ENCODE data around the gene UBE2L3. TPM values are rescaled to one million over a fixed set of nuclear protein-coding genes. Genes with fewer than 3 reads are reported as not detected.

The UBE2L3 gene
- total RNA-seq, 6 experiments from 2014 or later: 16.8 to 34.4 (median 22.1) TPM

- Histone ChIP-seq H3K4me1 (peaks cover 0 to 19% (median 6%) of the 10 kb centered on the region in 4 donors), H3K27me3 (no peaks in the 10 kb centered on the region), H3K4me3 (no peak overlapping the region), H3K36me3 (peaks cover 0 to 6% (median 1%) of the 10 kb centered on the region in 4 donors), H3K27ac (no peak overlapping the region), H3K9me3 (no peaks in the 10 kb centered on the region)
- WGBS (ENCODE audit: insufficient coverage, low coverage, low lambda C conversion rate, missing lambda C conversion rate): 92% methylated on average over 2 of the region's 4 CpGs
- intact Hi-C loops (cut with DNase I): no loop called here
- no peak for ATAC-seq
- TF ChIP-seq POLR2A (IDR thresholded peaks at IDR 0.05): no peak
- TF ChIP-seq, protein P1, sequence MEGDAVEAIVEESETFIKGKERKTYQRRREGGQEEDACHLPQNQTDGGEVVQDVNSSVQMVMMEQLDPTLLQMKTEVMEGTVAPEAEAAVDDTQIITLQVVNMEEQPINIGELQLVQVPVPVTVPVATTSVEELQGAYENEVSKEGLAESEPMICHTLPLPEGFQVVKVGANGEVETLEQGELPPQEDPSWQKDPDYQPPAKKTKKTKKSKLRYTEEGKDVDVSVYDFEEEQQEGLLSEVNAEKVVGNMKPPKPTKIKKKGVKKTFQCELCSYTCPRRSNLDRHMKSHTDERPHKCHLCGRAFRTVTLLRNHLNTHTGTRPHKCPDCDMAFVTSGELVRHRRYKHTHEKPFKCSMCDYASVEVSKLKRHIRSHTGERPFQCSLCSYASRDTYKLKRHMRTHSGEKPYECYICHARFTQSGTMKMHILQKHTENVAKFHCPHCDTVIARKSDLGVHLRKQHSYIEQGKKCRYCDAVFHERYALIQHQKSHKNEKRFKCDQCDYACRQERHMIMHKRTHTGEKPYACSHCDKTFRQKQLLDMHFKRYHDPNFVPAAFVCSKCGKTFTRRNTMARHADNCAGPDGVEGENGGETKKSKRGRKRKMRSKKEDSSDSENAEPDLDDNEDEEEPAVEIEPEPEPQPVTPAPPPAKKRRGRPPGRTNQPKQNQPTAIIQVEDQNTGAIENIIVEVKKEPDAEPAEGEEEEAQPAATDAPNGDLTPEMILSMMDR (IDR thresholded peaks at IDR 0.05): no peak
- no peak for DNase-seq
Measured at GRCh38 chr22:21639359-21639758, 71.8 kb downstream of the UBE2L3 start.

- Histone ChIP-seq H3K4me3 (no peak overlapping the region), H3K36me3 (peaks cover 0 to 6% (median 1%) of the 10 kb centered on the region in 4 donors), H3K27ac (no peak overlapping the region), H3K9me3 (no peaks in the 10 kb centered on the region), H3K4me1 (peaks cover 0 to 19% (median 6%) of the 10 kb centered on the region in 4 donors), H3K27me3 (no peaks in the 10 kb centered on the region)
- DNase-seq (no peak), ATAC-seq (no peak)
- TF ChIP-seq, protein P1 (IDR thresholded peaks at IDR 0.05): no peak
- TF ChIP-seq POLR2A (IDR thresholded peaks at IDR 0.05): no peak
- intact Hi-C loops (cut with DNase I): no loop called here
- WGBS (ENCODE audit: insufficient coverage, low coverage, low lambda C conversion rate, missing lambda C conversion rate): 95% methylated on average over 4 of the region's 5 CpGs
Measured at GRCh38 chr22:21640810-21641209, 73.3 kb downstream of the UBE2L3 start.

DNA sequence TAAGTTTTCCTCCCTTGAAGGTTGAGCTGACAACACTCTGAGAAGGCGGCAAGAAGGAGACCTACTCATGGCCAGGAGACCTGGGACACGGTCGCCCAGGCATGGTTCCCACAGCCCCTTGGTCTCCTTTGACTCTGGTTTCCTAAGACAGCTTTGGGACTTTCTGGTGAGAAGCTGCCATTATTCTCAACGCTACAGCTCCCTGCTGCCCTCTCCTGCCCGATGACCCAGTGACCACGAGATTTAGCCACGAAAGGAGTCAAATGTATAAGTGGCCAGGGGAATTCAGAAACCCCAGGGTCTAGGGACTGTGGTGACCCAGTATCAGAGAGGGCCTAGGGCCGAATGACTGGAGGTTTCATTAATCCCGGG, 73.9 kb downstream of the UBE2L3 start:
- peak overlapping the region; percentile 60 to 95 (median 90) for H3K4me3 ChIP-seq
- peak; percentile 48 to 56 (median 50) for ATAC-seq
- H3K4me1 ChIP-seq: peaks cover 0 to 22% (median 7%) of the 10 kb centered on the region in 4 donors
- peak in 2 of 3 donors; percentile 61 to 62 for DNase-seq
- H3K27ac ChIP-seq: peak overlapping the region in 1 of 3 donors; percentile 45
- no peaks in the 10 kb centered on the region for H3K9me3 ChIP-seq
- WGBS (ENCODE audit: insufficient coverage, low coverage, low lambda C conversion rate, missing lambda C conversion rate): under 1% methylated on average over 8 of the region's 9 CpGs
- H3K36me3 ChIP-seq: peaks cover 0 to 10% (median 1%) of the 10 kb centered on the region in 4 donors
- TF ChIP-seq POLR2A (IDR thresholded peaks at IDR 0.05): no peak
- TF ChIP-seq, protein P1 (IDR thresholded peaks at IDR 0.05): peak; percentile 31 to 46 (median 40)
- intact Hi-C loops (cut with DNase I): no loop called here
- no peaks in the 10 kb centered on the region for H3K27me3 ChIP-seq

DNA sequence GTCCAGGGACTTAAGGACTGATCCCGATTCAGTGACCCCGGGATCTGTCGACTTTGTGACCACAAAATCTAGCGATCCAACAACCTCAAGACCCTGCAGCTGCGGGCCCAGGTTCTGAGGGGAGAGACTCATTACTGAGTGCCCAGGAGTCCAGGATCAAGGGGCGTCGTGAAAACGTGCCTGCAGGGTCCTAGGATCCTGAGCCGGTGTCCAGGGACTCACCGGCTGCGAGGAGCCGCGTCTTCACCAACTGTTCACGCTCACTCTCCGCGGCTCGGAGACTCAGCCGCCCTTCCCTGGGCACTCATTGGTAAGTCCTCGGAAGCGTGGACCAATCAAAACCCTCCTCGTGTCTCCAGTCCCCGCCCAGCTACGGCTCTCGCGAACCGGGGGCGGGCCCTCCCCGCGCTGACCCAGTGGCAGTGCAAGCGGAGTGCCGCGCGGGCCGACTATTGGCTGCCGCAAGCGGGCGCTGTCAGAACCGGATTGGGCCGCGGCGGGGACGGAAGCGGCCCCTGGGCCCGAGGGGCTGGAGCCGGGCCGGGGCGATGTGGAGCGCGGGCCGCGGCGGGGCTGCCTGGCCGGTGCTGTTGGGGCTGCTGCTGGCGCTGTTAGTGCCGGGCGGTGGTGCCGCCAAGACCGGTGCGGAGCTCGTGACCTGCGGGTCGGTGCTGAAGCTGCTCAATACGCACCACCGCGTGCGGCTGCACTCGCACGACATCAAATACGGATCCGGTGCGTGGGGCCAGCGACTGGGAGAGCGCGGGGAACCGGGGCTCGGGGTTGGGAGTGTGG, 74.5 kb downstream of the UBE2L3 start, which contains the start of gene SDF2L1:
SDF2L1 (plus strand) TSS at position 514 of the 795 bp plus-strand sequence; CDS start at position 549, 35 bp downstream.
- ATAC-seq: peak; percentile 95 to 99 (median 98)
- H3K4me3 ChIP-seq: peak within 1 kb of the TSS; percentile 60 to 95 (median 90)
- intact Hi-C loops (cut with DNase I): no loop called here
- TF ChIP-seq, protein P1 (IDR thresholded peaks at IDR 0.05): peak; percentile 6 to 65 (median 44)
- TF ChIP-seq POLR2A (IDR thresholded peaks at IDR 0.05): peak; percentile 90
- H3K9me3 ChIP-seq: no peaks in the 10 kb centered on the region
- WGBS (ENCODE audit: insufficient coverage, low coverage, low lambda C conversion rate, missing lambda C conversion rate): 0% methylated on average over 14 of the region's 76 CpGs
- peak within 1 kb of the TSS in 2 of 3 donors; percentile 13 to 45 for H3K27ac ChIP-seq
- peaks cover 0 to 11% (median 1%) of the 10 kb centered on the region in 4 donors for H3K36me3 ChIP-seq
- DNase-seq: peak; percentile 99
- no peaks in the 10 kb centered on the region for H3K27me3 ChIP-seq
- peaks cover 0 to 23% (median 8%) of the 10 kb centered on the region in 4 donors for H3K4me1 ChIP-seq

Data from right lobe of liver (tissue), 6 donors.